GM12878 (cell line): ENCODE results near the gene BRD2. TPM values are rescaled to one million over a fixed set of nuclear protein-coding genes. Genes with fewer than 3 reads are reported as not detected.

Experiments used
- ATAC-seq: fragments of 200-7000 bp; cut with Tn5 transposase; 3 replicates; pipeline ENCODE4 v1.9.1; 2020; ENCODE audit warnings: mild to moderate bottlenecking, moderate library complexity
- BruUV-seq: library from RNA; stranded (reverse); fragments of 400-500 nt; replicated peaks from 2 replicates; lab custom pipeline; 2021; lab: Mats Ljungman, UMichigan
- CTCF ChIA-PET: fragments of 300-600 bp; sonication (Branson Sonifier 250); formaldehyde crosslinking; extraction: SDS; loops from one replicate; lab custom pipeline; 2021; ENCODE audit warnings: inconsistent platforms; lab: Yijun Ruan, JAX
- POLR2A ChIA-PET: fragments of 350-600 bp; formaldehyde crosslinking; extraction: SDS; loops from one replicate; lab custom pipeline; 2021; ENCODE audit warnings: inconsistent platforms; lab: Charles Lee
- RAD21 ChIA-PET: fragments of 300-600 bp; sonication (Branson Sonifier 250); formaldehyde crosslinking; loops from one replicate; lab custom pipeline; 2023; ENCODE audit warnings: antibody characterized with exemption; ENCODE audit not compliant: unreplicated experiment; lab: Charles Lee
- SMC1A ChIA-PET: fragments of 300-600 bp; sonication (Branson Sonifier 250); formaldehyde crosslinking; loops from one replicate; lab custom pipeline; 2023; ENCODE audit not compliant: unreplicated experiment, uncharacterized antibody; lab: Charles Lee
- DNase-seq: peaks from one replicate; pipeline ENCODE4 v3.0.0-alpha.2; 2011; ENCODE audit warnings: low read depth, low spot score
- FAIRE-seq: peaks from 3 replicates; lab custom pipeline; 2011; peaks lifted over from hg19 to GRCh38; lab: Jason Lieb, UNC
- H2AFZ ChIP-seq: 2 replicates; pipeline ENCODE4 v1.6.0; 2011; ENCODE audit warnings: low read depth, low read length, control low read depth; ENCODE audit not compliant: control insufficient read depth
- H3K27ac ChIP-seq: 2 replicates; pipeline ENCODE4 v1.5.1; 2011; ENCODE audit warnings: control low read depth; ENCODE audit not compliant: control insufficient read depth, insufficient read depth
- H3K27me3 ChIP-seq, 2 experiments: replicated peaks in 1 of 2; 2 replicates each; pipeline versions ENCODE4 v1.6.0 to v1.6.1; 2011; ENCODE audit warnings: low read length in 1 of 2; ENCODE audit not compliant: control insufficient read depth in 2 of 2, insufficient read depth in 2 of 2
- H3K36me3 ChIP-seq, 2 experiments: 2 replicates each; pipeline ENCODE4 v1.5.1; 2011; ENCODE audit warnings: low read length in 1 of 2; ENCODE audit not compliant: control insufficient read depth in 2 of 2, insufficient read depth in 2 of 2
- H3K4me1 ChIP-seq: 2 replicates; pipeline ENCODE4 v1.6.1; 2011; ENCODE audit warnings: mild to moderate bottlenecking, low read length, moderate library complexity, mixed read lengths; ENCODE audit not compliant: control insufficient read depth, insufficient read depth
- H3K4me2 ChIP-seq: 2 replicates; pipeline ENCODE4 v1.6.0; 2011; ENCODE audit warnings: control low read depth; ENCODE audit not compliant: control insufficient read depth, insufficient read depth
- H3K4me3 ChIP-seq: fragments of 200-600 bp; sonication (generic); 2 replicates; pipeline ENCODE4 v1.5.1; 2016
- H3K79me2 ChIP-seq: 2 replicates; pipeline ENCODE4 v1.6.0; 2011; ENCODE audit warnings: low read length; ENCODE audit not compliant: control insufficient read depth, insufficient read depth
- H3K9ac ChIP-seq: 2 replicates; pipeline ENCODE4 v1.8.0; 2011; ENCODE audit warnings: low read length, control low read depth, mixed read lengths; ENCODE audit not compliant: control insufficient read depth, insufficient read depth
- H3K9me3 ChIP-seq: replicated peaks from 3 replicates; pipeline ENCODE4 v1.5.1; 2011; ENCODE audit warnings: mild to moderate bottlenecking, low read length; ENCODE audit not compliant: control insufficient read depth, insufficient read depth
- H4K20me1 ChIP-seq: 2 replicates; pipeline ENCODE4 v1.6.0; 2011; ENCODE audit not compliant: control insufficient read depth, insufficient read depth
- MXI1 ChIP-seq: fragments of 150-350 bp; IDR thresholded peaks from 2 replicates; pipeline ENCODE4 v1.6.1; 2011; ENCODE audit warnings: low read depth, mild to moderate bottlenecking, inconsistent platforms, low read length, improper control_type of control experiment
- SUZ12 ChIP-seq: fragments of 200-600 bp; sonication (generic); IDR thresholded peaks from one replicate; pipeline ENCODE4 v1.6.1; 2018; ENCODE audit warnings: antibody characterized with exemption, mild to moderate bottlenecking; ENCODE audit not compliant: unreplicated experiment
- WGBS: methylation state at CpG from one replicate; pipeline ENCODE4 v1.1.6; 2016; ENCODE audit warnings: low lambda C conversion rate; ENCODE audit not compliant: insufficient replicate concordance, insufficient coverage; ENCODE audit errors: missing lambda C conversion rate; 5-methylcytosine and 5-hydroxymethylcytosine counted together
- in situ Hi-C: fragments of 300-500 bp; cut with MboI; formaldehyde crosslinking; loops from 9 replicates; pipeline ENCODE4 v1.14.3; 2018; ENCODE audit warnings: mixed read lengths
- intact Hi-C: fragments of 100-400 bp; cut with micrococcal nuclease; formaldehyde crosslinking; loops from one replicate; pipeline ENCODE4 v1.14.2; 2022; ENCODE audit not compliant: unreplicated experiment
- polyA plus RNA-seq, 11 experiments: library from polyadenylated mRNA; depleted of rRNA in 4 of 11; unstranded in 6 of 11; stranded (reverse) in 5 of 11; fragments of >200 nt; fragmentation: Nextera tagmentation in 4 of 11; fragmentation: Illumina TruSeq in 1 of 11; extraction: Ambion mirVana in 4 of 11; extraction: Trizol in 1 of 11; gene quantifications; 1 replicate in 1 of 11; 2 replicates in 10 of 11; pipeline versions ENCODE4 v1.2.1 to v1.2.3, GENCODE V29; 2011 to 2016; ENCODE audit warnings: inconsistent platforms in 2 of 11, missing spikeins in 2 of 11, low read depth in 1 of 11
- total RNA-seq, 4 experiments: library from RNA; depleted of rRNA in 3 of 4; stranded (reverse); fragments of >200 nt in 3 of 4; fragmentation: Illumina TruSeq in 1 of 4; extraction: Trizol in 1 of 4; gene quantifications; 2 replicates each; pipeline versions ENCODE4 v1.2.1 to v1.2.3, GENCODE V29; 2013 to 2021

The BRD2 gene
- total and polyA plus RNA-seq, 10 of the 15 experiments (the other 5 are each of a cell fraction or from before 2014, with no cell fraction given): 32.2 to 239 (median 139) TPM

GRCh38 chr6:32974016-32974333 is 5.6 kb downstream of the BRD2 start:
- Histone ChIP-seq H3K27ac (peak overlapping the region; percentile 79; the same call in 1 of the 2 replicates), H3K4me3 (peak overlapping the region; percentile 93)
- TF ChIP-seq MXI1: 0 out of 2 replicates have a peak, but pooled peaks have one; percentile 33
- TF ChIP-seq SUZ12: no peak
- TF ChIP-seq, all 136 proteins: peak for 1
- Histone ChIP-seq H3K79me2 (peaks cover 92% of the 10 kb centered on the region), H3K9me3 (no peaks in the 10 kb centered on the region), H3K9ac (peak overlapping the region; percentile 85), H3K36me3 (peaks cover 47 to 52% of the 10 kb centered on the region in 2 experiments), H3K4me2 (peak overlapping the region; percentile 78; the same call in 1 of the 2 replicates), H2AFZ (no peak overlapping the region), H4K20me1 (peaks cover 44% of the 10 kb centered on the region), H3K27me3 (no peaks in the 10 kb centered on the region), H3K4me1 (no peaks in the 10 kb centered on the region; the same call in 1 of the 2 replicates)
- no TSS peak for BruUV-seq
- FAIRE-seq (no peak), DNase-seq (no peak), ATAC-seq (no peak)
- SMC1A ChIA-PET: interaction anchor here (0.8 to 17.2 kb wide), 14 partner anchors 8 to 88 kb away, joined by 3 to 347 read pairs (median 4); partner anchors contain the start of gene HLA-DMA
- POLR2A ChIA-PET: interaction anchor here (0.9 to 16.6 kb wide), 9 partner anchors 9 to 535 kb away, joined by 3 to 486 read pairs (median 12); partner anchors contain the start of genes HLA-DMA, HLA-DMB and TAP2
- CTCF ChIA-PET: interaction anchor here (0.6 to 13.8 kb wide), 10 partner anchors 9 to 136 kb away, joined by 3 to 162 read pairs (median 5); partner anchors contain the start of genes HLA-DMA and TAP2
- 1% methylated on average over 4 of the region's 4 CpGs for WGBS
- intact Hi-C loops: loop anchor here (5.0 kb wide), 1 partner anchor 132 kb away; the partner anchor contains the start of gene PSMB8
- in situ Hi-C loops: loop anchor here (25.0 kb wide), 2 partner anchors 1412 to 1688 kb away; partner anchors contain the start of gene LTA
- RAD21 ChIA-PET: interaction anchor here (0.6 to 12.2 kb wide), 9 partner anchors 11 to 496 kb away, joined by 3 to 224 read pairs (median 5); partner anchors contain the start of genes HLA-DMA and HLA-DMB
